ENCODE results near the gene WFS1. TPM values are rescaled to one million over a fixed set of nuclear protein-coding genes. Genes with fewer than 3 reads are reported as not detected.

WFS1 gene
- total RNA-seq, 1 experiment from 2014 or later, result 7.1 TPM

- H3K4me3 ChIP-seq, result no peak overlapping the region
- no peaks in the 10 kb centered on the region for H3K36me3 ChIP-seq
- no peaks in the 10 kb centered on the region for H3K9me3 ChIP-seq
- H3K27me3 ChIP-seq, result no peaks in the 10 kb centered on the region
- DNase-seq, result no peak
Measured at GRCh38 chr4:6232836-6233785, 36.5 kb upstream of the WFS1 start.

DNA sequence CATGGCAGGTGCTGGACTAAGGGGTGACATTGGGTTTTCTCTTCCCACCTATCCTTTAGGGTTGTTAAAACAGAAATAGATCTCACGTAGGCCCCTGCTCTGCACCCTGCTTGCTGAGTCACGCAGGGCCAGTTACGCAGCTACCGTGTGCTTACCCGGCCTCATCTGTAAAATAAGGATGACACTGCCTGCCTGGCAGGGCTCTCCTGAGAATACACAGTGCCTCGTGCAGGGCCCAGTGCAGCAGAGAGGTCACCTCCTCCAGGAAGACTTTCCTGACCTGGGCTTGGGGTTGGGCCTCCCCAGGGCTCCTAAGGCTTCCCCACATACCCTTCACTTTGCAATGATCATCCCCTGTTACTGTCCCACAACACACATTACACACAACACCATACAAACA, 35.7 kb upstream of the WFS1 start:
- DNase-seq, result no peak
- Histone ChIP-seq H3K36me3 (no peaks in the 10 kb centered on the region), H3K27me3 (no peaks in the 10 kb centered on the region), H3K4me3 (no peak overlapping the region), H3K9me3 (no peaks in the 10 kb centered on the region)

- Histone ChIP-seq H3K36me3 (no peaks in the 10 kb centered on the region), H3K4me3 (no peak overlapping the region)
- DNase-seq, result no peak
Measured at GRCh38 chr4:6235012-6235411, 34.6 kb upstream of the WFS1 start.

GRCh38 chr4:6235901-6236640, 33.6 kb upstream of the WFS1 start:
- no peak overlapping the region for H3K4me3 ChIP-seq
- H3K27me3 ChIP-seq, result no peaks in the 10 kb centered on the region
- DNase-seq, result no peak

More at GRCh38 chr4:6235012-6235411, 34.6 kb upstream of the WFS1 start:
- H3K27me3 ChIP-seq, result no peaks in the 10 kb centered on the region
- no peaks in the 10 kb centered on the region for H3K9me3 ChIP-seq

GRCh38 chr4:6236816-6237390, 32.7 kb upstream of the WFS1 start:
- H3K27me3 ChIP-seq, result no peaks in the 10 kb centered on the region
- H3K4me3 ChIP-seq, result no peak overlapping the region
- H3K9me3 ChIP-seq, result no peaks in the 10 kb centered on the region
- no peaks in the 10 kb centered on the region for H3K36me3 ChIP-seq
- DNase-seq, result no peak

More at GRCh38 chr4:6235901-6236640, 33.6 kb upstream of the WFS1 start:
- Histone ChIP-seq H3K36me3 (no peaks in the 10 kb centered on the region), H3K9me3 (no peaks in the 10 kb centered on the region)

- Histone ChIP-seq H3K27me3 (no peaks in the 10 kb centered on the region), H3K4me3 (no peak overlapping the region), H3K36me3 (no peaks in the 10 kb centered on the region), H3K9me3 (no peaks in the 10 kb centered on the region)
- DNase-seq, result no peak
Measured at GRCh38 chr4:6239486-6239885, 30.2 kb upstream of the WFS1 start.

GRCh38 chr4:6239968-6240367, 29.7 kb upstream of the WFS1 start:
- no peak overlapping the region for H3K4me3 ChIP-seq
- no peak for DNase-seq
- no peaks in the 10 kb centered on the region for H3K27me3 ChIP-seq
- no peaks in the 10 kb centered on the region for H3K36me3 ChIP-seq
- H3K9me3 ChIP-seq, result no peaks in the 10 kb centered on the region

GRCh38 chr4:6241062-6241845, 28.4 kb upstream of the WFS1 start:
- Histone ChIP-seq H3K9me3 (no peaks in the 10 kb centered on the region), H3K4me3 (no peak overlapping the region), H3K27me3 (no peaks in the 10 kb centered on the region), H3K36me3 (no peaks in the 10 kb centered on the region)
- no peak for DNase-seq

DNA sequence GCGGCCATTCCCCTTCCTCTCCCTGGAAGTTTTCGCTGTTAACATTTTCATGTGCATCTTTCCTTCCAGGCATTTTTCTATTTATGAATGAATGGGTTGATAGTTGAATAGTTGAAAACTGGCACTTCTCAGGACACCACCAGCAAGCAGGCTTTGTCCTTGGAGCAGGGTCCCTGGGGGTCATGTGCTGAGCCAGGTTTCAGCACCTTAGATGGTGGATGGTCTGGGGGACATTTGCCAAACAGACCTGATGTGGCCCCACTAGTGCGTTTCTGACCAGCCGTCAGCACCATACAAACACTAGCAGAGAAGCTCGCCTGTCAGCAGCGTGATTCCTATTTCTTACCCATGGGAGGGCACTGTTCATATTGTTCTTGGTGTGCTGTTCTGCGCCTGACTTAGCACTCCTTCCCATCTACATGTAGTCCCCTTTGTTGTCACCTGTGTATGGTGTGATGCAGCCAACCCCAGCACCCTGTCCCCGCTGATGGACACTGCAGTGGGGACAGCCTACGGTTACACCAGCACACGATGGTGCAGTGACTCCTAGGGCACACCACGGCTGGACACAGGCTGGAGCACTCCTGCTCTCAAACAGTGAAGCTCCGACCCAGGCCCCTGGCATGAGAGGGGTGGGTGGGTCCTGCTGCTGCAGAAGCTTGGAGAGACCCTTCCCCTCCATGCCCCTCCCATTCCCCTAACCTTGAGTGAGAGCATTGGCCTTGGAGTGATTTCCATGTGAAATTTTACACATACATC, 27.2 kb upstream of the WFS1 start:
- no peak for DNase-seq

GRCh38 chr4:6245246-6246169, 24.1 kb upstream of the WFS1 start:
- H3K4me3 ChIP-seq, result no peak overlapping the region
- H3K9me3 ChIP-seq, result no peaks in the 10 kb centered on the region
- H3K27me3 ChIP-seq, result peaks cover 4% of the 10 kb centered on the region; the same call in 1 of the 2 replicates
- no peaks in the 10 kb centered on the region for H3K36me3 ChIP-seq
- DNase-seq, result no peak

More for the DNA sequence above, 27.2 kb upstream of the WFS1 start:
- H3K27me3 ChIP-seq, result no peaks in the 10 kb centered on the region
- H3K36me3 ChIP-seq, result no peaks in the 10 kb centered on the region
- no peaks in the 10 kb centered on the region for H3K9me3 ChIP-seq
- no peak overlapping the region for H3K4me3 ChIP-seq

DNA sequence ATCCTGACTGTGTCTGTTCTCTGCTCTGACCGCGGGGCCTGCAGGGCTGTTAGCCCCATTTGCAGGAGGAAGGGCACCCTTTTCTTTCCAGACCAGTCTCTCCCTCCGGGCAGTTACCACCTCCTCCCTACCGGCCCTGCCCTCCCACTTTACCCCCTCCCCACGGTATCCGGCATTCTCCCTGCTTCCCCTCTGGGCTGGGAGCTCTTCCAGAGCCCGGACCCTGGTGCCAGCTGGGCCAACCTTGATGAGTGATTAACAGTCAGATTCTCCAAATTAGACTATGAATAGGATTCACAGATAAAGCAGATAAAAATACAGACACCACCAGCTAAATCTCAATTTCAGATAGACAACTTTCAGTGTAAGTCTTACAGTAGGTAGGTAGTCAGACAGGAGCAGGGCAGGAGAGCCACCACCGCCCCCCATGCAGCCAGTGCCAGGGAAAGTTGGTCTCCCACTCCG, 23.4 kb upstream of the WFS1 start:
- Histone ChIP-seq H3K27me3 (peaks cover 4% of the 10 kb centered on the region; the same call in 1 of the 2 replicates), H3K36me3 (no peaks in the 10 kb centered on the region), H3K9me3 (no peaks in the 10 kb centered on the region), H3K4me3 (no peak overlapping the region)
- no peak for DNase-seq

- Histone ChIP-seq H3K36me3 (no peaks in the 10 kb centered on the region), H3K27me3 (peaks cover 4% of the 10 kb centered on the region; the same call in 1 of the 2 replicates)
Measured at GRCh38 chr4:6248394-6248793, 21.3 kb upstream of the WFS1 start.

DNA sequence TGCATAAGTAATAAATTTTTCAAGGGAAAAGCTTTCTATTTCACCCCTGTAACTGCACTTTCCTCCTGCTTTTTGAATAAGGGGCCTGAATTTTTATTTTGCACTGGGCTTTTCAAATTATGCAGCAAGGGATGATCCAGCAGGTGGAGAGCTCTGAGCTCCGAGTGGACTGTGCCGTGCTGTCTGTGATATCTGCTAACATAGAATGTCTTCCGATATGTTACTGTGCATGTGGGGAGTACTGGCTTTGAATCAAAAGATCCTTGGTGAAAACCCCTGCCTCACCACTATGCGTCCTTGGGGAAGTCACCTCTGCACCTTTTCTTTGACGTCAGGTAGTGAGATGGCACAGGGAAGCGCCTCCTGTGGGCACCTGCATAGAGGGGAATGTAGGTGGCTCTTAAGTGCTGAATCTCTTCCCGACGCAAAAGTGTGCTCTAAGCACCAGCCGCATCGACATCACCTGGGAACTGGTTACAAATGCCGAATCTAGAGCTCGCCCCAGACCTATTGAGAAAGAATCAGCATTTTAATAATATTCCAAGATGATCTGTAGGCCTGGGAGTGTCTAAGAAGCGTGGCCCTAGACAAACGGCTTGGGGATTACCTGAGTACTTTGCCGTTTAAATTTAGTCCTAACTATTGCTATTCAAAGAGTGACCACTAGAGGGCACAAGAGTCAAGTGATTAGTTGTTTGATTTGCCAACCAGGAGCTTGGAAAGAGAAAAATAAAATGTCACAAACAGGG, 19.2 kb upstream of the WFS1 start:
- no peaks in the 10 kb centered on the region for H3K36me3 ChIP-seq
- no peak overlapping the region for H3K4me3 ChIP-seq
- H3K27me3 ChIP-seq, result peaks cover 4% of the 10 kb centered on the region; the same call in 1 of the 2 replicates
- no peak for DNase-seq
- H3K9me3 ChIP-seq, result no peaks in the 10 kb centered on the region

More at GRCh38 chr4:6248394-6248793, 21.3 kb upstream of the WFS1 start:
- H3K9me3 ChIP-seq, result no peaks in the 10 kb centered on the region
- no peak overlapping the region for H3K4me3 ChIP-seq
- no peak for DNase-seq

DNA sequence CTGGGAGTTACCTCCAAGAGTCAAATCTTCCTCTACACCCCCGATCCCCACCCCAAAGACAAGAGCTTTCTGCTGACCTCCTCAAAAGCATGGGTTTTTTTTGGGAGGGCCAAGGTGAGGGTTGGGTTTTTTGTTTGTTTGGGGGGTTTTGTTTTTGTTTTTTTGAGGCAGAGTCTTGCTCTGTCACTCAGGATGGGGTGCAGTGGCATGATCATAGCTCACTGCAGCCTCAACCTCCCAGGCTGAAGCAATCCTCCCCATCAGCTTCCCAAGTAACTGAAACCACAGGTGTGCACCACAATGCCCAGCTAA, 18.7 kb upstream of the WFS1 start:
- H3K36me3 ChIP-seq, result no peaks in the 10 kb centered on the region
- no peak overlapping the region for H3K4me3 ChIP-seq
- no peaks in the 10 kb centered on the region for H3K9me3 ChIP-seq
- no peak for DNase-seq
- peaks cover 4% of the 10 kb centered on the region; the same call in 1 of the 2 replicates for H3K27me3 ChIP-seq
